Renal pelvis (tissue), 12 donors: ENCODE results near the gene RMND5A. TPM values are rescaled to one million over a fixed set of nuclear protein-coding genes. Genes with fewer than 3 reads are reported as not detected.

Experiments
- DNase-seq: peaks from one replicate; pipeline ENCODE4 v3.0.0-alpha.2; 2013
- long read RNA-seq, 16 experiments: transcript quantifications; one replicate each; lab custom pipeline, GENCODE V29; 2026
- polyA plus RNA-seq, 3 donors: library from polyadenylated mRNA; unstranded; fragments of 120-200 nt; gene quantifications; one replicate each; pipeline ENCODE4 v1.2.1, GENCODE V29; 2013; ENCODE audit not compliant: insufficient read length in 3 of 3

RMND5A gene, protein sequence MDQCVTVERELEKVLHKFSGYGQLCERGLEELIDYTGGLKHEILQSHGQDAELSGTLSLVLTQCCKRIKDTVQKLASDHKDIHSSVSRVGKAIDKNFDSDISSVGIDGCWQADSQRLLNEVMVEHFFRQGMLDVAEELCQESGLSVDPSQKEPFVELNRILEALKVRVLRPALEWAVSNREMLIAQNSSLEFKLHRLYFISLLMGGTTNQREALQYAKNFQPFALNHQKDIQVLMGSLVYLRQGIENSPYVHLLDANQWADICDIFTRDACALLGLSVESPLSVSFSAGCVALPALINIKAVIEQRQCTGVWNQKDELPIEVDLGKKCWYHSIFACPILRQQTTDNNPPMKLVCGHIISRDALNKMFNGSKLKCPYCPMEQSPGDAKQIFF
- 10 to 100 TPM; 53.1 to 62.7 (median 56.5) TPM for polyA plus RNA-seq
- long read RNA-seq, donor 1, full-length matches to known transcripts, result 7 of 7 reads
- long read RNA-seq, donor 1, partial matches to known transcripts, result 0 of 7 reads
- long read RNA-seq, donor 1, other reads (novel, unspliced or antisense), result 0 of 7 reads
- long read RNA-seq, donor 2, full-length matches to known transcripts, result 7 of 7 reads
- long read RNA-seq, donor 2, partial matches to known transcripts, result 0 of 7 reads
- long read RNA-seq, donor 2, other reads (novel, unspliced or antisense), result 0 of 7 reads
- long read RNA-seq, donor 3, full-length matches to known transcripts, result 3 of 3 reads
- long read RNA-seq, donor 3, partial matches to known transcripts, result 0 of 3 reads
- long read RNA-seq, donor 3, other reads (novel, unspliced or antisense), result 0 of 3 reads
- long read RNA-seq, donor 4, full-length matches to known transcripts, result 1 of 1 reads
- long read RNA-seq, donor 4, partial matches to known transcripts, result 0 of 1 reads
- long read RNA-seq, donor 4, other reads (novel, unspliced or antisense), result 0 of 1 reads
- long read RNA-seq, donor 5, full-length matches to known transcripts, result 6 of 6 reads
- long read RNA-seq, donor 5, partial matches to known transcripts, result 0 of 6 reads
- long read RNA-seq, donor 5, other reads (novel, unspliced or antisense), result 0 of 6 reads
- long read RNA-seq, donor 6, full-length matches to known transcripts, result 10 of 21 reads
- long read RNA-seq, donor 6, partial matches to known transcripts, result 11 of 21 reads
- long read RNA-seq, donor 6, other reads (novel, unspliced or antisense), result 0 of 21 reads
- long read RNA-seq, donor 7, full-length matches to known transcripts, result 12 of 18 reads
- long read RNA-seq, donor 7, partial matches to known transcripts, result 6 of 18 reads
- long read RNA-seq, donor 7, other reads (novel, unspliced or antisense), result 0 of 18 reads
- long read RNA-seq, donor 8, result 0 reads
- long read RNA-seq, donor 9, full-length matches to known transcripts, result 14 of 14 reads
- long read RNA-seq, donor 9, partial matches to known transcripts, result 0 of 14 reads
- long read RNA-seq, donor 9, other reads (novel, unspliced or antisense), result 0 of 14 reads
- long read RNA-seq, donor 10, full-length matches to known transcripts, result 9 of 23 reads
- long read RNA-seq, donor 10, partial matches to known transcripts, result 14 of 23 reads
- long read RNA-seq, donor 10, other reads (novel, unspliced or antisense), result 0 of 23 reads
- long read RNA-seq, donor 11, full-length matches to known transcripts, result 3 of 9 reads
- long read RNA-seq, donor 11, partial matches to known transcripts, result 6 of 9 reads
- long read RNA-seq, donor 11, other reads (novel, unspliced or antisense), result 0 of 9 reads
- long read RNA-seq, donor 12, full-length matches to known transcripts, result 17 of 25 reads
- long read RNA-seq, donor 12, partial matches to known transcripts, result 8 of 25 reads
- long read RNA-seq, donor 12, other reads (novel, unspliced or antisense), result 0 of 25 reads
- long read RNA-seq, donor 13, full-length matches to known transcripts, result 11 of 11 reads
- long read RNA-seq, donor 13, partial matches to known transcripts, result 0 of 11 reads
- long read RNA-seq, donor 13, other reads (novel, unspliced or antisense), result 0 of 11 reads
- long read RNA-seq, donor 14, result 0 reads
- long read RNA-seq, donor 15, full-length matches to known transcripts, result 8 of 50 reads
- long read RNA-seq, donor 15, partial matches to known transcripts, result 42 of 50 reads
- long read RNA-seq, donor 15, other reads (novel, unspliced or antisense), result 0 of 50 reads
- long read RNA-seq, donor 16, full-length matches to known transcripts, result 10 of 10 reads
- long read RNA-seq, donor 16, partial matches to known transcripts, result 0 of 10 reads
- long read RNA-seq, donor 16, other reads (novel, unspliced or antisense), result 0 of 10 reads

DNA sequence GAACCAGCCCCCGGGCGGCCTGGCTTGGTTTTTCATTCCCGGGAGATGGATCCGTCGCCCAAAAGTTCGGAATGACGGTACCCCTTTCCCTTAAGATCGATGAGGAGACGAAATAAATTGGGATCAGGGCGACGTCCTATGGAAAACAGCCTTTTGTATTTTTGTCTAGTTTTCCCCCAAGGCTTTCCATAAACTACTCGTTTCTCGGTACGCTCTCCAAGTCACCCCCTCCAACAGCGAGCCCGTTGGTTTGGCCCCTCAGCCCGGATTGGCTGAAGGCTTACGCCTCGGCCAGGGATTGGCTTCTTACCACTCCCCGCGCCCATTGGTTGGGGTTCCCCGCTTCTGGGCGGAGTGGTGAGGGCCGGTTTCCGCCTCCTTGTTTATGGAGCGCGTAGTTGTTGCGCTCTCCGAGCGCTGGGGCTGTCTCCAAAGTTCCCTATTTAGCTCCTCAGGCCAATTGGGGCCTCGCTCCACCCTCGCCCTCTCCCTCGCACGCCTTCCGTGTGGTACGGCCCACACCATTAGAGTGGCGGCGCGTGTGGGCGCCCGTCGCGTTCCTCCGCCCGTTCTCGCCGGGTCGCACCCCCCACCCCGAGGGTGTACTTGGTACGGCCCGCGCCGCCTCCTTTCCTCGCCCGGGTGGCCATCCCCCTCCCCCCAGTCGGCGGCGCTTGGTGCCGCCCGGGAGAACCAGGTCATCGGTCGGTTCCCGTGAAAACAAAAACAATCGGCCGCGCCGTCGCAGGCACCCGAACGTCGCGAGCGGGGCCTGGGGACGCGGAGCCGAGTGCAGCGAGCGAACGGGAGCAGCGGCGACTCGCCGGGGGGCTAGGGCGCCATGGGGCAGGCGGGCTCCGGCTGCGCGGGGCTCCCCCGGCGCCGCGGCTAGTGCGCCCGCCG is at the start of gene RMND5A:
Gene RMND5A (plus strand): TSS at position 655 of the 903 bp plus-strand sequence. CDS start 377 bp downstream, outside the sequence.
- peak; percentile 87 for DNase-seq

DNA sequence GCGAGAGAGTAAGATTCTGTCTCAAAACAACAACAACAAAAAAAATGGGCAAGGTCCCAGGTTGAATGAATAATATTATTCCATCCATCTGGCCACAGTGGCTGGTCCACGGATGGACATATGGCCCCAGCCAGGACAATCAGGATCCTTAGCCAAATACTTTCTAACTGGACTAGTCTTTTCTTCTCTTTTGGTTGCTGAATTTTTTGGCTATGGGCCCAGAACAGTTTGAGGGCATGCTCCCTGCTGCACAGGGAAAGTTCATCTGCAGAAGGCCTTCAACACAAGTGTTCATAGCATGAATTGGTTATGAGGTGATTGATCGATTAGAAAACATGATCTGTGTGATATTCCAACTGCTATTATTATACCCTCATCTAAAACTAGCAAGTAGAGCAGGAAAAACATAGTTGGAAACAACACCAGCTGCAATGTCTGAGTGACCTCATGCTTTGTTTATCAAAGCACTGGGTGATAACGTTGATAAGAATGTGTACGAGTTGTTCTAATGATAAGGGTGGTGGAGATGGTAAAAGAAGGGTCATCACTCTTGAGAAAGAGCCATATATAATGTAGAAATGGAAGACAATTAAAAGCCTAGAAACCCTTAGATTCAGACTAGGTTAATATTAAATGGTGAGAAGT is 48.6 kb upstream of the RMND5A start:
- no peak for DNase-seq

- DNase-seq, result no peak
These were observed 48.0 kb upstream of the RMND5A start for GRCh38 chr2:86672027-86672545.

DNA sequence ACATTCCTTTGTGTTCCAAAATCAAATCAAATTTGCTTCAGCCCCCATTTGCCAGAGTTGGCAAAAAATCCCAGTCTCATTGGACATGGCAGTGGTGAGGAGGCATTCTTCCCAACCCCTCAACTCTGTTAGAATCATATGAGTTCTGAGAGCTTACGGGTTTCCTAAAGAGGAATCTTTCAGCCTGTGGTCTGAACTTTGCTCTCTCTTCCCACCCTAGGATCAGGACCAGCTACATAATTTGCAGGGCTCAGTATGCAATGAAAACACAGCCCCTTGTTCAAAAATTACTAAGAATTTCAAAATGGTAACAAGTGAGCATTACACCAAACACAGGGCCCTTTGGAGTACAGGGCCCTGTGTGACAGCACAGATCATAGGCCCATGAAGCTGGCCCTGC is 47.1 kb upstream of the RMND5A start:
- no peak for DNase-seq

DNA sequence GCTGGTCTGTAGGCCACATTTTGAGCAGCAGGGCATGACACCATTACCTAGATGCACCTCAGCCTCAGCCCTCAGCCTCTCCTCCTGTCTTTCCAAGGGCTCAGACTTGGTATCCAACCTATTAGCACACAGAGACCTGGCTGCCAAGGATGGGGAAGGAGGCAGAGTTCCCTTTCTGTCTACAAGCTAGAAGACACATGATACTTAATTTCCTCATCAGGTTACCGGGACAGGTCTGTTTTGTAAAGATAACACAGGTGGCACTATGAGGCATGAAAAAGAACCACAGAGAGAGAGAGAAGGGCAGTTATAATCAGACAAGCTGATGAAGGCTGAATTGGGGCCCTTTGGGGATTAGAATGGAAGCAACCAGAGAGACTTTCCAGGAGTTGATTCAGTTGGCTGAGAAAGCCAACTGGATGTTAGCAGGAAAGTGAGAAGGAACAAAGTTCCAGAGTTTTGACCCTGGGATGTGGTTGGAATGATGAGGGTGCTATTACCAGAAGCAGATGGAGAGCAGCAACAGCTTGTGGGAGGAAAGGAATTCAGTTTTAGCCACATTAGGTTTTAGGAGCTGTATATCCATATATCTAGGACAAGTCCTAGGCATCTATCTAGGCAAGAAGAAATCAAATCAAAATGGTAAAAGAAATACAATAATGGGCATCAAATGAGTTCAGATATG is 46.0 kb upstream of the RMND5A start:
- no peak for DNase-seq

- DNase-seq, result no peak
These were observed 45.0 kb upstream of the RMND5A start for GRCh38 chr2:86675104-86675503.

DNA sequence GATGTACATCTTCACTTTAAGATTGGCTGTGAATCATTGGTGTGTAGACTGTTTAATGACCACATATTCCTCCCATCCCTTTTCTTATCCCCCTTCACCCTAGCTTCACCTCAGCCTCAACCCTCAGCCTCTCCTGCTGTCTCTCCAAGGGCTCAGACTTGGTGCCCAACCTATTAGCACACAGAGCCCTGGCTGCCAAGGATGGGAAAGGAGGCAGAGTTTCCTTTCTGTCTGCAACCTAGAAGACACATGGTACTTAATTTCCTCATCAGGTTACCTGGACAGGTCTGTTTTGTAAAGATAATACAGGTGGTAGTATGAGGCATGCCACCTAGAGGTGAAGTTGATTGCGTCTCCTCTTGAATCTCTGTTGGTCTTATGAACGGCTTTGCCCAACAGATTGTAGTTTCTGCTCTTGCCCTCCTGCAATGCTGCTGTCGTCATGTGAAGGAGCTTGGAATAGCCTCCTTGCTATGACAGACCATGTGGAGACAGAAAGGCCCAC is 44.5 kb upstream of the RMND5A start:
- DNase-seq, result no peak

GRCh38 chr2:86677816-86678215 is 42.3 kb upstream of the RMND5A start:
- DNase-seq, result no peak

DNA sequence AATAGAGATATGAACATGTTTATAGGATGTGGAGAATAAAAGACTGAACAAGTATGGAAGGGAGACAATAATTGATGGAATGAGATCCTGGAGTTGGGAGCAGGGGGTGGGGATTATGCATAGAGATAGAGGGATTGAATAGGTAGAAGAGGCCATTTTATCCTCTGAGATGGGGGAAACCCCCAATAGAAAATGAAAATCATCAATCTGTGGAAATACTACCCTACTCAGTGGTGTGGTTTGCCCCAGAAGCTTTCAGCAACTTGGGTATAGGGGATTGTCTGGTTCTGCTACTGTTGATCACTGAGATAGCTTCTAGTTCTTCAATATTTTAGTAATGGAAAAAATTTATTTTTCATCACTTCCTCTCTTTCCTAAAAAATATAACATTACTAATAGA is 41.1 kb upstream of the RMND5A start:
- no peak for DNase-seq

DNA sequence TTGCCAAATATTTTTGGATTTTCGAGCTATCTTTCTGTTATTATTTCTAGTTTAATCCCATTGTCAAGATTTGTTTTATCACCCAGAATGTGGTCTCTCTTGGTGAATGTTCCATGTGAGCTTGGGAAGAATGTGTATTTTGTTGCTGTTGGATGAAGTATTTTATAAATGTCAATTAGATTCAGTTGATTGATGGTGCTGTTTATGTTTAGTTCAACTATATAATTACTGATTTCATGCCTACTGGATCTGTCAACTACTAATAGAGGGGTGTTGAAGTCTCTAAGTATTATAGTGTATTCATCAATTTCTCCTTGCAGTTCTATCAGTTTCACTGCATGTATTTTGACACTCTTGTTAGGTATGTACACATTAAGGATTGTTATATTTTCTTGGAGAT is 34.7 kb upstream of the RMND5A start:
- no peak for DNase-seq

- DNase-seq, result no peak
These were observed 33.6 kb upstream of the RMND5A start for GRCh38 chr2:86686460-86686859.

GRCh38 chr2:86686905-86687304 is 33.2 kb upstream of the RMND5A start:
- DNase-seq, result no peak

GRCh38 chr2:86695053-86695691 is 24.9 kb upstream of the RMND5A start:
- DNase-seq, result no peak

DNA sequence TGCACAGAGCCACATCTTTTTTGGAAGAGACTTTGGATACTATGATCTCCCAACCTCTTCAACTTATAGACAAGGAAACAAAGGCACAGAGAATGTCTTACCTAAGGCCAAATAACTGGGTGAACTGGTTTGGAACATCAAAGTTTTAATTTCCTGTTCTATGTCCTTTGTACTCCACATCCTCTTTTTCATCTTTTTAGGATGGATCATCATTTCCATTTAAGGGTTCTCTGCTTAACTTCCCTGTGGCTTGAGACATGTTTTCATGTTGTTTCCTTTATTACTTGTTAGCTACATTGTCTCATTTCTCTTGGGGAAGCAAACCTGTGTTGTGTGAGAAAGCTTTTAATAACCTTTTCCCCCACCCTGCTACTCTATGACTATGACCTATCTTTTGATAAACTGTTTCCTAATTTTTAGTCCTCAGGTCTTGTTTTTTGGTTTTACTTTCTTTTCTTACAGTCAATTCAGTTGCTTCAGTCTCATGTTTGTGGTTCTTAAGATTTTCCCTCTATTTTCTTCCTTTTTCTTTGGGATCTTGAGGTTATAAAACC is 22.5 kb upstream of the RMND5A start:
- DNase-seq, result no peak

- no peak for DNase-seq
These were observed 19.4 kb upstream of the RMND5A start for GRCh38 chr2:86700690-86701089.

DNA sequence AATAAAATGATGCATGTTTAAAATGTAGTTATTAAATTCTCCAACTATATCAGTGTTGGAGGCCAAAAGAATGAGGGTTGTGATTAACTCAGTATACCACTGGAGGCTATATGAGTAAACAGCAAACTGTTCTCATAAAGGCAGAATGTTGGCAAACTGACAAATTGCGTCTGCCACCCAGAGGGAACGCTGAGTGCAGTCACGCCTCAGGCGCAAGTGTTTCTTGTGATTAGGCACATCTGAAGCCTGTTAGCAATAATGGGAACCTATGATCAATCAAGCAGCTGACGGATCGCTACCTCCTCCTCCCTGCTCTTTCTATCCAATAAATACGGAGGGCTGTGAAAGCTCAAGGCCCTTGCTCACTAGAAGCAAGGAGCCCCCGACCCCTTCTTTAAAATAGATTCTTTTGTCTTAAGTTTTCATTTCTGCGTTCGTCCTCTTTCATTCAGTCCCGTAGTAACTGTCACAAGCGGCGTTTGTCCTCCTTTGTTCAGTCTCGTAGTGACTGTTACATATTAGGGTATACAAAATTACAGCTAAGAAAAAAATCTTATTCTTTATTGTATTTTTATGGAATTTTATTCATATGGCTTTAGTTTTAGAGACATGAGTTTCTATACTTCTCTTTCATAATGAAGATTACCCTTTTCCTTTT is 16.3 kb upstream of the RMND5A start:
- no peak for DNase-seq
